Kidney tubule cell (primary cell): Measurements from ENCODE around the gene SC5D.
A peak's percentile ranks its signal among the peaks of the same experiment; 100 is the strongest.

ENCODE experiments used
- DNase-seq: peaks from one replicate; pipeline ENCODE4 v3.0.0-alpha.2; 2018; ENCODE audit warnings: low spot score

SC5D gene

DNA sequence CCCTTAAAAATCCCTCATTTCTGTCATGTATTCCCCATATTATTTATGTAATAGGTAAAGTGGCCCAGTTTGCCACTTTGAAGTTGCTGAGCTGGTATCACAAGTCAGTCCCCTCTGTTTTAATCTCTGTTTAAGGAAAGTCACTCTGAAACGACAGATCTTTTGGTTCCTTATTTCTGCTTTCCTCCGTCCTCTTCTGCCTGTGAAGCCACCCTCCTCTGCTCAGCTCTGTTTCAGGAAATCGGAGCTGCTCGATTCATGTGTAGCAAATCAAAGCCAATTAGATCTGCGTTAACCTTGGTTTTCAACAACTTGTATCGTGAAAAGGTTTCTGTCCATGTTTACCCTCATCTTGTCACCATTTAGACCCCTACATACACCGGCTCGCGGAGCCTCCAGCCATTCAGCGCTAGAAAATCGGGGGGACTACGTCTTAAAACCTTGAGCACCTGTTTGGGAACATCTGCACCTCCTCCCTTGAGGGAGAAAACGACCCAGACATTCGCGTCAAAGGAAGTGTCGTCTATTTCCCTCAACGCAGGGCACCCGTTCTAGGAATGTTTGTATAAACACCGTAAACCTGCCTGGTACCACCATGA is 576 bp upstream of the SC5D start:
- no peak for DNase-seq

DNA sequence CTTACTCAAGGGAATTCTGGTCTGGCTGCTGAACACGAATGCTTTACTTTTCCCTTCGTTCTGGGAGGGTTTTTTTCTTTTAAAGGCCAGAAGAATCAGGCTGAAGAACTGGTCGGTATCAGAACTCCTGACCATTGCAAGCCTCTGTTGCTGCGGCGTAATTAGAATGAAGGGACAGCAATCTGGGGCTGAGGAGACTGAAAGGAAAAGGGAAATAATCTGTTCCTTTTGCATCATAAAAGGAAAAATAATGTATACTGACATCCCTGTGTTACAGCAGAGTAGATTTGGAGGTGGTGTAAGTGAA is 670 bp downstream of the SC5D start:
- DNase-seq: no peak

DNA sequence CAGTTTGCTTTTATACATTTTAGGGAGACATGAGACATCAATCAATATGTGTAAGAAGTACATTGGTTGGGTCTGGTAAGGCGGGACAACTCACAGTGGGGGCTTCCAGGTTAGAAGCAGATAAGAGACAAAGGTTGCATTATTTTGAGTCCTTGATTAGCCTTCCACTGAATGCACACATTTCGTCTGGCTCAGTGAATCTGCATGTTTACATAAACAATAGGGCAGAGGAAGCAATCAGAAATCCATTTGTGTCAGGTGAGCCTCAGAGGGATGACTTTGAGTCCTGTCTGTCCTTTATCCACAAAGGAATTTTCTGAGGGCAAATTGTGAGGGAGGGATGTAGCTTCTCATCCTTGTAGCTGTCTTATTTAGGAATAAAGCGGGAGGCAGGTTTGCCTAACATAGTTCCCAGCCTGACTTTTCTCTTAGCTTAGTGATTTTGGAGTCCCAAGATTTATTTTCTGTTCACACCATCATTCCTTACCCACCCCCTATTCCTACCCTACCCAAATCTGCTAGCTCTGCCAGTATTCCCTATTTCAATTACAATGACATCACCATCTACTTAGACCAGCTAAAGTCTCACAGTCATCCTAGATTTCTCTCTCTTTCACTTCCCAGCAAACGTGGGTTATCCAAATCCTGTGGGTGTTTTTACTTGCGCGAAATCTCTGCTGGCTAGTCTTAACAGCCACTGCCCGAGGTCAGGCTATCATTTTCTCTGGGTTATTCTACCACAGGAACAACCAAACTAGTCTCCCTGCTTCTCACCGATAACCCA is 2.9 kb downstream of the SC5D start:
- no peak for DNase-seq

DNA sequence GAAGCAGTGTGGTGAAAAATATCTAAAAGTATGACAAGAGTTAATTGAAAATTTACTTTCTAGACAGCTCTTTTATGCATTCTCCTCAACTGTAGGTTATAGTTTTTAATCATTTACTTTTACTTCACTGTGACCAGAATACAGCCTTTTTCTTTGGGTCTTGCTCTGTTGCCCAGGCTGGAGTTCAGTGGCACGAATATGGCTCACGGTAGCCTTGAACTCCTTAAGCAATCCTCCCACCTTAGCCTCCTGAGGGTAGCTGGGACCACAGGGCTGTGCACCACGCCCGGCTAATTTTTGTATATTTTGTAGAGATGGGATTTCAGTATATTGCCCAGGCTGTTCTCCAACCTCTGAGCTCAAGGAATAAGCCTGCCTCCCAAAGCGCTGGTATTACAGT is 5.3 kb downstream of the SC5D start:
- no peak for DNase-seq

DNA sequence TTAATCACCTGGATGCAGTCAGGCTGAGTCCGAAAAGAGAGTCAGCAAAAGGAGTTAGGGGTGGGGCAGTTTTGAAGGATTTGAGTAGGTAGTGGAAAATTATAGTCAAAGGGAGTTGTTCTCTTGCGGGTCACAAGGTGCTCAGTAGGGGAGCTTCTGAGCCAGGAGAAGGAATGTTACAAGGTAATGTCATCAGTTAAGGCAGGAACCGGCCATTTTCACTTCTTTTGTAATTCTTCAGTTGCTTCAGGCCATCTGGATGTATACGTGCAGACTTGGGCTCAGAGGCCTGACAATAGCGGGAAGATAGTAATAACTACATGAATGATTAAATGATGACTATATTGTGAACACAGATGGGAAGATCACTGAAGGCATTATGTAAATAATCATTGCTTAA is 6.2 kb downstream of the SC5D start:
- DNase-seq: no peak

DNA sequence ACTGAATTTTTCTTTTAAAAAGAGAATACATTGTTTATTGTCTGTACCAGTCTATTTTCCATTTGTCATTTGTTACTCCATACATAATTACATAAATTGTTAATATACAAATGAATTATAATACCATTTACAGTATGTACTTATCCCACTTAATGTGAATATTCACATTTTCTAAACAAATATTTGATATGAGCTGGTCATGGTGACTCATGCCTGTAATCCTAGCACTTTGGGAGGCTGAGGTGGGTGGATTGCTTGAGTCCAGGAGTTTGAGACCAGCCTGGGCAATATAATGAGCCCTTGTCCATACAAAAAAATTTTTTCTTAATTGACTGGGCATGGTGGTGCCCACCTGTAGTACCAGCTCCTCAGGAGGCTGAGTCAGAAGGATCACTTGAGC is 6.8 kb downstream of the SC5D start:
- DNase-seq: no peak

DNA sequence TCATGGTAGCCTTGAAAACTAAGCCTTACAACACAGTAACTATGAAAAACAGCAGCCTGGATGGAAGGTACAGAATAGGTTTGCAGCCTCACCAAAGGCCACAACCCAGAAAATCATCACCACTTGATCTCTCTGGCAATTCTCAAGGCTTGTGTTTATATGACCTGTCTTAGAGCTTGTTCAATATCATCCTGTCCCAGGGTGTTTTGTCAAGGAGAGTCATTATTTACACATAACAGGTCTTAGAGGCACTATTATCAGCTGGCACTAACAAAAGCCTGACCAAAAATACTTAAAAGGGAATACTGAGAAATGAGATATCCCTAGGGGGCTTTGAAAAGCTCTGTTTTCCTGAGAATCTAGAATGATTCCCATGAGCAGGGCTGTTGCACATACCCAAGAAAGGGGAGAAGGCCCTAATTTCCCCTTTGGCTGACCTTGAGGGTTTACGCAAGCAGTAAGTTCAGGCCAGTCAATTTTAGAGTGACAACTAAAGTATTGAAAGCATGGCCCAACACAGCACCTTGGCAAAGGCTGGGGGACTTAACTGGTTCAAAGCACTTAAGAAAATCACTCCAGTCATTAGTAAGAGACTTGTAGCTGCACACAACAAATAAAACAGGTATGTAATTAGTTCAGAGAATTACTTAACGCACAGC is 7.9 kb downstream of the SC5D start:
- no peak for DNase-seq

DNA sequence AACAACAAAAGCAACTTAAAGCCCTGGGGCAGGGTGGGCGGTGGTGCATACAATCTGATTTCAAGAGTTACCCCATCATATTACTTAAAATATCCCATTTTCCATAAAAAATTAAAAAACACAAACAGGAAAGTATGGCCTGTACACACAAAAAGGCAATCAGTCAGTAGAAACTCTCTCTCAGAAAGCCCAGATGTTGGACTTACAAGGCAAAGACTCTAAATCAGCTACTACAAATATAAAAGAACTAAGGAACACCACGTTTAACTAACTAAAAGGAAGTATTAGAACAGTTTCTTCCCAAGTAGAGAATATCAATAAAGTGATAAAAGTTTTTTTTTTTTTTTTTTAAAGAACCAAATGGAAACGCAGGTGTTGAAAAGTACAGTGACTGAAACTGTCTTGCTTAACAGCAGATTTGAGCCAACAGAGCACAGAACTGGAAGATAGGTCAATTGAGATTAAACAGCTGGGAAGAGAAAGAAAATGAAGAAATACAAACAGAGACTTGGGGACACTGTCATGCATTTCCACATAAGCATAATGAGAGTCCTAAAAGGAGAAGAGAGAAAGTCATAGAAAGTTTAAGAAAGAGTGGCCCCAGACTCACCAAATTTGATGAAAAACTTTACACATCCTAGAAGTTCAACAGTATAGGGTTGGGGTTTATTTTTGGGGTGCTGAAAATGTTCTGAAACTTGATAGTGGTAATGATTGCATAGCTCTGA is 8.6 kb downstream of the SC5D start:
- DNase-seq: no peak

DNA sequence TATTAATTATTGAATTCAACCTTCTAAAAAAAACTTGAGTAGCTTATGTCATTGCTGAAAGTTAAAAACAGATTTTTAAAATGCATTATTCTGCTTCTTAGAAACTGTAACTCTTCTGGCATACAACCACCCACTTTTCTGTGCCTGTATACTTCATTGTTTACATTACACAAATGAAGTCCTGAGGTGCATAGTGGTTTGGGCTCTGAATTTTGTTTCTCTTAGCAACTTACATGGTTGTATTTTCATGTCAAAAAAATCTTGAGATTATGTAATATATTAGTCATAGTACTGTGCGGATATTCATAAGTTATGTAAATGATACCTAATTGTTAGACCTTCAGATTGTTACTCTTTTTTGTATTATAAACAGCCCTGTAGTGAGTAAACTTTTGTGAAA is 12.2 kb downstream of the SC5D start:
- no peak for DNase-seq

DNA sequence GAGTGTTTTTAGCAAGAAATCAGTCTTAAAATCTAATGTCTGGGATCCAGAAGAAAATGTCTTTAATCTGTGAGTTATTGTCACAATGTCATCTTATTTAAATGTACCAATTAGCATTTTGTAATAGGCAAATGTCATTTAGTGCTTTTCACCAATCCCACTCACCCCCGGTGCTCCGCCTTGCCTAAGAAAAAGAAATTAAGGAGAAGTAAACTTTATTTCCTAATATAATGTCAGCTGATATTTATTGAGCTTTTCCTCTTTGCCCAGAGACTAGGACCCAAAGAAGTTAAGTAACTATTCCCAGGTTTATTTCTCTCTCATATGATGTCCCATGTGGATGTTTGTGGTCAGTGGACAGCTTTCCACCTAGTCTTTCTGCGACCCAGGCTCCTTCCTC is 16.2 kb downstream of the SC5D start:
- DNase-seq: no peak

DNA sequence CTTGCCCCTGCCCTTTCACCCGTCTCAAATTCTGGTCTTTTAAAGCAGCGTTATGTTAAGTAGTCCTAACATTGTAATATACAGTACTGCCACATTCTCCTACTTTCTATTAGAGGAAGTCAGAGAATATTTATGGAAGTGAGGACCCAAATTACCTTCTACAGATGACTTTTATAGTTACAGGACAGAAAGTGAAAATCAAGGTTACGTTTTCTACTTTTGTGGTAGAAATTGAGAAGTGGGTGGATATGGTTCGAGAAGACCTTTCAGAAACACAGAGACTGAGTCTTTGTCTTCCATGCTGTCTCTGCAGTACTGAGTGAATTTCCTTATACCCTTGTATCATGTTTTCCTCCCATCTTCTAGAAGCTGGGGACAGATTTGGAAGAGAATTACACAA is 17.1 kb downstream of the SC5D start:
- DNase-seq: no peak

DNA sequence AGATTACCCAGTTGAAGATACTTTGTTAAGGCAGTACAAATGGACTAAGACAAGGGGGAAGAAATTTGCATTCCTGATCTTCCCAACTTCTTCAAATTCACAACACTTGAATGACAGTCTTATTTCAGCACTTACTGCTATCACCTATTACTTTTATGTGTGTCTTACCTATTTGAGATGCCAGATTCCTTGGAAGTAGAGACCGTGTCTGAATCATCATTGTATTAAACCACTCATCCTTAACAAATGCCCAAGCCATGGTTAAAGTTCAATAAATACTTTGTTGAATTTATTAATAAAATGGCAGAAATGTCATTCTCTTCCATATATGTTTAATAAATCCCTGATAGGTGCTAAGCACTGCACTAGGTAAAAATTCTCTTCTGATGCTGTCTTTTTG is 18.3 kb downstream of the SC5D start:
- peak; percentile 79 for DNase-seq

DNA sequence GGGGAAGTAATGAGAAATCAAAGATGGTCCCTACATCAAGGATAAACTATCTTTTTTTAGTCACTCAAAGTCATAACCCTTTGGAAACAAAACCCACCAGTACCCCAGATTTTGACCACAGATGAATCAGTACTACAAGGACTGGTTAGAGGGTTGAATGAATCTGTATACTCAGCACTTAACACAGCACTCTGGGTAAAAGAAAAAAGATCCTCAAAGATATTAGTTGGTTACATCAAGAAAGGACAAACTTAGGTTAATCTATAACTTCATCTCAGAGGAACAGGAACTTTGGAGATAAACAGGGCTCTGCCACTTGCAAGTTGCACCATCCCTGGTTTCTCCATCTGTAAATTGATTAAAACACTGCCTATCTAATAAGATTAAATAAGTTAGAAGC is 18.8 kb downstream of the SC5D start:
- DNase-seq: peak; percentile 76

DNA sequence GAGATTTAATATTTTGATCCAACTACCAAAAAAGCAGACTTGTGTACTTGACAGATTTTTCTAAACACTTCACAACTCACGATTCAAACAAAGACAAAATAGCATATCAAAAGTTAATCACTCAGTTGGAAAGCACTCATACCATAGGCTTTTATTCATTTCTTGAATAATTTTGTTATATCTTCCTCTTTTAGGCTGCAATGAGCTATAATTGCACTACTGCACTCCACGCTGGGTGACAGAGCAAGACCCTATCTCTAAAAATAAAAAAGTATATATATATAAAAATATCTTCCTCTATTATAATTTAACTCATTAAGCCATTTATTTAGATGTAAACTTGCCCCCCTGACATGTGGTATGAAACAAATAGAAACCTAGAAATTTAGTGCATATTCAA is 19.9 kb downstream of the SC5D start:
- no peak for DNase-seq

DNA sequence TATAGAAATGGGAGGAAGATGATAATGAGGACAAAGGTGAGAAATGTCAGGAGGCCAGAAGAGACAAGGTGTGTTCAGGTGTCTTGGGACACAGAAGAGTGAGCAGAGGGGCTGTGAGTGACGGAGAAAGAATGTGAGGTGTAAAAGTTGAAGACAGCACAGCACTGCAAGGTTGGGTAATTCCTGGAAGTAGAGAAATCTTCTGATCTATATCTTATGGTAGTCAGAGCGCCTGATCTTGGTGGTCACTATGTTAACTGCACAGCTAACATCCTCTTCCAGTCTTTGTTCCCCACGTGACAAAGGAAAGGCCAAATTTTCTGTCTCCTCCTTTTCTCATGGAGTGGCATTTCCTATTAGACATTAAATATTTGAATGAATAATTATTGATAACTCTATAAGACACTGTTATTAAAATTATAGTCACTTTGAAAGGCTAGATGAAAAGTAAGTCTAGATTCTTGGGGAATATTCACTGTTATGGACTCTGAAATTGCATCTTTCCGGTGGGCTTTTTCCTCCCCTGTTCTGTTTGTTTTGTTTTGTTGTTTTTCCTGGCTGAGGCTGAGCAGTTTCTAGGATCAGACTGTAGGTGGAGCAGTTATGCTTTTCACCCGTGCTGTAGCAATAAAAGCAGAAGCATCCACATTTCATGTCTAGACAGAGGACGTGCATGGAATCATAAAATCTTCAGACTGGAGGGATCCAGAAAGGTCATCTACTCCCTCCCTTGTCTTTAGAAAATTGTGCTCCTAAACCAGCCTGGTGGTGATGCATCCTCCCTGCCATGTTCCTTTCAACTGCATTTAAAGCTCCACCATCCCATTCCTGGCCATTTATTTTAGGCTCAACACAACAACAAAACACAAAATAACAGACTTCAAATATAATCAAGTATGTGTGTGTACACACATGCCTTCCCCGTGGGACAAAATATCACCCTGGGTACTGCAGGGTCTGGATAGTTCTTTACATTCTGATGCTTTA is 26.6 kb downstream of the SC5D start:
- peak; percentile 59 for DNase-seq

DNA sequence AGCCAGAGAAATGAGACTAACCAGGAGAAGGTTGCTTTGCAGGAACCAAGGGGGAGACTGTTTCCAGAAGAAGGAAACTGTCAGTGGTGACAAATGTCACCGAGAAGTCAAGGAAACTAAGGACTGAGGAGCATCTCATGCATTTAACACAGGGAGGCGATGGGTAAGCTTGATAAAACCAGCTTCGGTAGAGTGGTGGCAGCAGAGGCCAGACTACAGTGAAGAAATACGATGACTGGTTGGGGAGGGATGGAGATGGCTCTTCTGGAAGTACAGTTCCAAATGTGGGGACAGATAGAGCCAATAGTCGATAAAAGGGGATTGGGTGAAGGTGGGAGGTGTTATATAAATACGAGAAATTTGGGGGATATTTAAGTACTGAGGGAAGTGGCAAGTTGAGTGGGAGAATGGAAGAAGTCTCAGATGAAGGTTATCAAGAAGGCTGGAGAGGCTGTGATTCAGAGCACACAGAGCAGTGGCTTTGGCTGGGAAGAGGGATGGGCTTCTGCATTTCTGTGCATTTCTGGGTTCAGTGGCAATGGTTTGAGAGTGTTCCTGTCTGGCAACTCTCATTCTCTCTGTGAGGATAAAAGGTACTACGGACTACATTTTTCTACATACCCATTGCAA is 29.2 kb downstream of the SC5D start:
- peak; percentile 32 for DNase-seq

DNA sequence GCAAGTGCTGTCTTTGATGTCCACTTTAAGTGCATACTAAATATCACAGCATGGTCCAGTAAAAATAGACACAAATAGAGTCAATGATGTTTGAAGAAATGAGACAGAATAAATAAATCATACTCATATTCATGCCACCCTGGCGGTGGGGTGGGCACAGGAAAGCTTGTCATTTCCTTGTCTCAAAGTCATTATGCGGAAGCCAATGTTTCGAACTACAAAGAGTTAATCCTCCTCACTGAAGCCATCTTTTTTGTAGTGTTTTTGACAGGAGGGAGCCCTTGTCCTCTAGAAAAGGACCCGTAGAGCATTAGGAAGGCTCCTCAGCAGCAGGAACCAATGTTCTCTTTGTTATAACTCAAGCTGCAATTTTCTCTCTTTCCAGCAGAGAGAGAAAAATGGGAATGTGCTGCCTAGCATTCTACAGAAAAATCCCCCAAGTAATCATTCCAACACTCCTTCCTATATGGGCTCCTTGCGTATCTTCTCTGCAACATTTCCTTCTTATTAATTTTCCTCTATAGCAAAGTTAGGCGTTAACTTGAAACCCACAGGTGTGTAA is 30.6 kb downstream of the SC5D start:
- DNase-seq: no peak

DNA sequence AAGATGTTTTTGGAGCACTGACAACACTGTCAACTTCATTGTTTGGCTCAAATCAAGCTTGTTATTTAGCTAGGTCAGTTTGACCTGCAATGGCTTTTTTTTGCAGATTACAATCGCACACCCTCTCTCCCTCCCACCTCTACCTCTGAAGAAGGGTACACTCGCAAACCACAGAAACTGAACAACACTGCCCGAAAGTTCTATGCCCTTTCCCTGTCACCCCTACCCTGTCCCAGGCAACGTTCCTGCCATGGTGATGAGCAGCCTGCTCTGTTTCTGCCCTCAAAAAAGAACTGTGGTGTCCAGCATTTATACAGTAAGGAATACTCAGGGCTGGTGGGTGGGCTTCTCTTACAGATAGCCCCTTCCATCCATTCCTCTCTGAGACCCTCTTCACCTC is 33.7 kb downstream of the SC5D start:
- DNase-seq: no peak

DNA sequence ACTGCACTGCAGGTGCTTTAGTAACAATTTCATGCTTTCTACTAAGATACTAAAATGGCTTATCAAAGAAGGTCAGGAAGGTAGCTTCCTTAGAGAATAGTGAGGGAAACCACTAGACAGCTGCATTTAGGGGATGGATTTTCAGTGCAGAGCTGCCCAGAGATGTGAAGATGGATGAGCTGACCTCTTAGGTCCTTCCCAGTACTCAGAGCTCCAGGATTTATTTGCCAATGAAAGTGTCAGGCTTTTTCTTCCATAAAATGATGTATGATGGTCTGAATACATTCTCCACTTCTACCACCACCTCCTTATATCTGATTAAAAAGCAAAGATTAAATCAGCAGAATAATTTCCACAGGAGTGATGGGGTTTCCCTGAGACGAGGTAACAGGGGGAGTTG is 35.0 kb downstream of the SC5D start:
- no peak for DNase-seq

DNA sequence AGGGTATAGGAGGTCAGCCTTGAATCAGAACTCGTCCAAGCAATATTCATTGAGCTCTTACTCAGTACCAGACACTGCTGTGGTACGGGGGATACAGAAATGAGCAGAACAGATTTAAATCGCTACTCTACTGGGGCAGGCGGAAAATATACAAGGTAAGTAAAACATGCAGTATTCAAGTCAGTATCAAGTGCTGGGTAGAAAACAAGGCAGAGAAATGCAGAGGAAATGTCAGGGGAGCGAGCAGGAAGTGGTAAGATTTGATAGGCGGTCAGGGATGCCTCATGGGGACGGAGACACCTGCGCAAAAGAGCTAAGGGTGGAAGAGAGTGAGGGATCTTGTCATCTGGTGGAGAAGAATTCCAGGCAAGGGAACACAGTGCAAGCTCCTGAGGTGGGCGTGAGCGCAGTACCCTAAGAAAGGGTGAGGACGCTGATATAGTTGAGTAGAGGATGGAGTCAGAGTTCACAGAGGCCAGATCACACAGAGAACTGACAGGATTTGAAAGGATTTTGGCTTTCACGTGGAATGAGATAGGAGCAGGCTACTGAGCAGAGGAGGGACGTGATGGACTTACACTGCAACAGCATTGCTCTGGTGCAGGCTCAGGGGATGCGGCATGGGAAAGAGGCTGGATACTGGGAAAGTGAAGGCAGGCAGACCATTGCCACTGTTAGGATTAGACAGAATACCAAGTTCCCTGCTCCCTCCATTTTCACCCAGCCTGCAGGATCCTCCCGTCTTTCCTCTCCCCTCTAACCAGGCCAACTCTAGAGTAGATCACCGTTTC is 35.8 kb downstream of the SC5D start:
- no peak for DNase-seq
